Caco-2 (cell line): ENCODE data around the gene WDR82. TPM values are rescaled to one million over a fixed set of nuclear protein-coding genes. Genes with fewer than 3 reads are reported as not detected.
A peak's percentile ranks its signal among the peaks of the same experiment; 100 is the strongest.

ENCODE experiments used
- BruUV-seq: library from RNA; stranded (reverse); fragments of 400-500 nt; replicated peaks from 2 replicates; lab custom pipeline; 2021; lab: Mats Ljungman, UMichigan
- CTCF ChIA-PET: fragments of 300-600 bp; sonication (Branson Sonifier 250); formaldehyde crosslinking; loops from one replicate; lab custom pipeline; 2022; ENCODE audit warnings: antibody characterized with exemption; lab: Charles Lee
- POLR2A ChIA-PET: fragments of 300-600 bp; sonication (Branson Sonifier 250); formaldehyde crosslinking; loops from one replicate; lab custom pipeline; 2022; ENCODE audit warnings: antibody characterized with exemption; lab: Charles Lee
- DNase-seq, 2 experiments: peaks; one replicate each; pipeline versions ENCODE4 v3.0.0 to v3.0.0-alpha.2; 2020 to 2022
- H3K27me3 ChIP-seq: replicated peaks from 2 replicates; pipeline ENCODE4 v1.6.0; 2011; ENCODE audit warnings: low read length; ENCODE audit not compliant: control insufficient read depth, insufficient read depth
- H3K36me3 ChIP-seq: 2 replicates; pipeline ENCODE4 v1.5.1; 2011; ENCODE audit warnings: low read length; ENCODE audit not compliant: control insufficient read depth, insufficient read depth
- H3K4me1 ChIP-seq: fragments of 250-450 bp; sonication (Bioruptor Pico); 2 replicates; pipeline ENCODE4 v1.5.1; 2020; ENCODE audit warnings: mild to moderate bottlenecking
- H3K4me3 ChIP-seq: 2 replicates; pipeline ENCODE4 v1.5.1; 2011; ENCODE audit warnings: low read depth, mild to moderate bottlenecking, control low read depth, low read length
- H3K9me3 ChIP-seq: fragments of 250-450 bp; sonication (Bioruptor Pico); 2 replicates; pipeline ENCODE4 v1.5.1; 2020; ENCODE audit warnings: mild to moderate bottlenecking, moderate library complexity
- H3K27ac Mint-ChIP-seq: one replicate; pipeline ENCODE4 v1.8.0; 2022; ENCODE audit warnings: mixed read lengths; ENCODE audit not compliant: unreplicated experiment
- H3K27me3 Mint-ChIP-seq: one replicate; pipeline ENCODE4 v1.8.0; 2022; ENCODE audit warnings: mixed read lengths; ENCODE audit not compliant: insufficient read depth, unreplicated experiment
- H3K36me3 Mint-ChIP-seq: one replicate; pipeline ENCODE4 v1.8.0; 2022; ENCODE audit warnings: mild to moderate bottlenecking, mixed read lengths; ENCODE audit not compliant: insufficient read depth, unreplicated experiment
- H3K4me1 Mint-ChIP-seq: one replicate; pipeline ENCODE4 v1.8.0; 2022; ENCODE audit warnings: low read depth, mixed read lengths; ENCODE audit not compliant: unreplicated experiment
- H3K4me3 Mint-ChIP-seq: one replicate; pipeline ENCODE4 v1.8.0; 2022; ENCODE audit warnings: mild to moderate bottlenecking, moderate library complexity, mixed read lengths; ENCODE audit not compliant: unreplicated experiment
- H3K9me3 Mint-ChIP-seq: one replicate; pipeline ENCODE4 v1.8.0; 2022; ENCODE audit warnings: mixed read lengths; ENCODE audit not compliant: unreplicated experiment
- CTCF ChIP-seq, 2 experiments: fragments of 200-600 bp in 1 of 2; IDR thresholded peaks; 1 replicate in 1 of 2; 2 replicates in 1 of 2; pipeline versions ENCODE4 v1.5.1 to v1.8.0; 2011 to 2022; ENCODE audit warnings: antibody characterized with exemption in 1 of 2, control low read depth in 1 of 2, inconsistent platforms in 1 of 2, low read depth in 1 of 2, low read length in 1 of 2, mild to moderate bottlenecking in 1 of 2, moderate library complexity in 1 of 2; ENCODE audit not compliant: insufficient read depth in 1 of 2, severe bottlenecking in 1 of 2, unreplicated experiment in 1 of 2
- intact Hi-C: fragments of 100-400 bp; cut with micrococcal nuclease; formaldehyde crosslinking; loops from one replicate; pipeline ENCODE4 v1.10.0; 2022; ENCODE audit not compliant: unreplicated experiment
- microRNA-seq: library from miRNA; unstranded; fragments of <30 nt; microRNA quantifications from one replicate; pipeline ENCODE4 v1.2.0, GENCODE V29; 2022
- total RNA-seq: library from RNA; stranded (reverse); gene quantifications from 2 replicates; pipeline ENCODE4 v1.2.3, GENCODE V29; 2022

The WDR82 gene
- total RNA-seq, 1 experiment from 2014 or later, result 67.1 TPM

GRCh38 chr3:52208556-52208955, 69.9 kb downstream of the WDR82 start:
- no peaks in the 10 kb centered on the region for H3K27me3 Mint-ChIP-seq
- H3K27me3 ChIP-seq, result no peaks in the 10 kb centered on the region
- peaks cover 13% of the 10 kb centered on the region for H3K4me1 ChIP-seq
- no peak overlapping the region for H3K4me3 ChIP-seq
- H3K9me3 ChIP-seq, result no peaks in the 10 kb centered on the region
- no peak overlapping the region for H3K27ac Mint-ChIP-seq
- peaks cover 95% of the 10 kb centered on the region for H3K36me3 Mint-ChIP-seq
- H3K9me3 Mint-ChIP-seq, result no peaks in the 10 kb centered on the region
- no peak for TF ChIP-seq CTCF (IDR thresholded peaks at IDR 0.05; ENCODE audit: insufficient read depth in 1 of 2, low read depth in 1 of 2, low read length in 1 of 2, severe bottlenecking in 1 of 2, unreplicated experiment in 1 of 2)
- no TSS peak for BruUV-seq
- peaks cover 10% of the 10 kb centered on the region for H3K36me3 ChIP-seq
- H3K4me3 Mint-ChIP-seq, result no peak overlapping the region
- intact Hi-C loops, result no loop called here
- DNase-seq, result no peak
- ChIA-PET CTCF (interaction anchor here (1.5 kb wide), 1 partner anchor 23 kb away, joined by 3 read pairs; no protein-coding TSS in a partner anchor), POLR2A (no interaction called here)
- H3K4me1 Mint-ChIP-seq, result peaks cover 9% of the 10 kb centered on the region

GRCh38 chr3:52205727-52206372, 72.6 kb downstream of the WDR82 start:
- Mint-ChIP-seq H3K27ac (no peak overlapping the region), H3K27me3 (no peaks in the 10 kb centered on the region), H3K9me3 (no peaks in the 10 kb centered on the region), H3K36me3 (peaks cover 97% of the 10 kb centered on the region), H3K4me1 (peaks cover 9% of the 10 kb centered on the region), H3K4me3 (no peak overlapping the region)
- Histone ChIP-seq H3K27me3 (no peaks in the 10 kb centered on the region), H3K9me3 (no peaks in the 10 kb centered on the region), H3K4me1 (peaks cover 10% of the 10 kb centered on the region), H3K4me3 (no peak overlapping the region), H3K36me3 (no peaks in the 10 kb centered on the region; the same call in none of the 2 replicates)
- ChIA-PET POLR2A (no interaction called here), CTCF (no interaction called here)
- intact Hi-C loops, result no loop called here
- no peak for TF ChIP-seq CTCF (IDR thresholded peaks at IDR 0.05; ENCODE audit: insufficient read depth in 1 of 2, low read depth in 1 of 2, low read length in 1 of 2, severe bottlenecking in 1 of 2, unreplicated experiment in 1 of 2)
- DNase-seq, result no peak
- BruUV-seq, result no TSS peak

Small RNA genes within 50 kb of the gene (microRNA-seq; reads per million reads assigned to microRNA genes)
- gene MIR135A1 (not detected), gene MIRLET7G (26,887 reads per million, percentile 99 among the genes with 10 or more reads in this experiment)

Other genes starting within 250 kb of the WDR82 start
- 8.4 and 9.9 TPM in 2 replicates for gene DUSP7, start 222.1 kb downstream of the WDR82 start, total RNA-seq
- gene POC1A, start 124.2 kb downstream of the WDR82 start, total RNA-seq, result 28.3 and 32.2 TPM in 2 replicates
- gene ALAS1, start 80.5 kb downstream of the WDR82 start, total RNA-seq, result 53.1 and 60.0 TPM in 2 replicates
- not detected in 2 replicates for gene TLR9, start 53.0 kb downstream of the WDR82 start, total RNA-seq
- gene TWF2, start 39.5 kb downstream of the WDR82 start, total RNA-seq, result 29.9 and 30.5 TPM in 2 replicates
- 6.7 and 8.3 TPM in 2 replicates for gene PPM1M, start 32.9 kb downstream of the WDR82 start, total RNA-seq
- 128 and 146 TPM in 2 replicates for gene GLYCTK, start 9.2 kb upstream of the WDR82 start, total RNA-seq
- 2.9 and 4.1 TPM in 2 replicates for gene DNAH1, start 37.7 kb upstream of the WDR82 start, total RNA-seq
- 78.9 and 83.4 TPM in 2 replicates for gene BAP1, start 131.4 kb upstream of the WDR82 start, total RNA-seq
- 2.4 and 4.1 TPM in 2 replicates for gene PHF7, start 132.0 kb upstream of the WDR82 start, total RNA-seq
- 0.28 and 0.32 TPM in 2 replicates for gene SEMA3G, start 166.5 kb upstream of the WDR82 start, total RNA-seq
- gene TNNC1, start 175.4 kb upstream of the WDR82 start, total RNA-seq, result 36.1 and 40.5 TPM in 2 replicates
- gene NISCH, start 177.0 kb upstream of the WDR82 start, total RNA-seq, result 61.1 and 62.2 TPM in 2 replicates
- 0.39 and 0.63 TPM in 2 replicates for gene STAB1, start 216.7 kb upstream of the WDR82 start, total RNA-seq